Panc1 (cell line): ENCODE measurements around the gene OSTF1. TPM values are rescaled to one million over a fixed set of nuclear protein-coding genes. Genes with fewer than 3 reads are reported as not detected.

Source experiments
- ATAC-seq: fragments of 200-7000 bp; cut with Tn5 transposase; 2 replicates; pipeline ENCODE4 v1.9.1; 2020; ENCODE audit warnings: mild to moderate bottlenecking, moderate library complexity
- BruUV-seq: library from RNA; stranded (reverse); fragments of 400-500 nt; replicated peaks from 2 replicates; lab custom pipeline; 2021; lab: Mats Ljungman, UMichigan
- CTCF ChIA-PET: fragments of 300-600 bp; sonication (Branson Sonifier 250); formaldehyde crosslinking; loops from one replicate; lab custom pipeline; 2022; ENCODE audit warnings: antibody characterized with exemption; lab: Charles Lee
- POLR2A ChIA-PET: fragments of 300-600 bp; sonication (Branson Sonifier 250); formaldehyde crosslinking; loops from one replicate; lab custom pipeline; 2022; ENCODE audit warnings: antibody characterized with exemption; lab: Charles Lee
- DNase-seq: peaks from one replicate; pipeline ENCODE4 v3.0.0-alpha.2; 2010; ENCODE audit warnings: low read depth, low spot score
- H3K27ac ChIP-seq: 2 replicates; pipeline ENCODE4 v1.5.1; 2011; ENCODE audit warnings: mild to moderate bottlenecking, low read length, inconsistent platforms
- H3K27me3 ChIP-seq: fragments of 200-500 bp; sonication (Bioruptor generic); 2 replicates; pipeline ENCODE4 v1.6.0; 2014; ENCODE audit warnings: low read length, inconsistent platforms; ENCODE audit not compliant: control insufficient read depth, insufficient read depth
- H3K36me3 ChIP-seq: fragments of 200-500 bp; sonication (Bioruptor generic); 2 replicates; pipeline ENCODE4 v1.5.1; 2014; ENCODE audit warnings: inconsistent platforms, mild to moderate bottlenecking, low read length, moderate library complexity; ENCODE audit not compliant: control insufficient read depth, insufficient read depth
- H3K4me1 ChIP-seq: 2 replicates; pipeline ENCODE4 v1.5.1; 2011; ENCODE audit warnings: inconsistent platforms, mild to moderate bottlenecking, low read length, moderate library complexity; ENCODE audit not compliant: control insufficient read depth, insufficient read depth
- H3K4me3 ChIP-seq, 2 experiments: 2 replicates each; pipeline ENCODE4 v1.5.1; 2011 to 2012; ENCODE audit warnings: low read depth in 2 of 2, low read length in 2 of 2, mild to moderate bottlenecking in 2 of 2, inconsistent platforms in 1 of 2, moderate library complexity in 1 of 2
- H3K9me3 ChIP-seq: fragments of 200-500 bp; sonication (Bioruptor generic); 2 replicates; pipeline ENCODE4 v1.5.1; 2014; ENCODE audit warnings: low read depth, mild to moderate bottlenecking, inconsistent platforms, low read length, moderate library complexity; ENCODE audit not compliant: control insufficient read depth, insufficient read depth
- CTCF ChIP-seq: fragments of 450-650 bp; IDR thresholded peaks from 2 replicates; pipeline ENCODE4 v1.5.1; 2017; ENCODE audit warnings: mild to moderate bottlenecking
- POLR2AphosphoS5 ChIP-seq: IDR thresholded peaks from 2 replicates; pipeline ENCODE4 v1.6.1; 2012; ENCODE audit warnings: mild to moderate bottlenecking, low read depth, low read length, moderate library complexity
- REST ChIP-seq, 2 experiments: IDR thresholded peaks; 2 replicates each; pipeline ENCODE4 v1.6.1; 2011 to 2012; ENCODE audit warnings: low read depth in 2 of 2, control low read depth in 1 of 2, low read length in 1 of 2, mild to moderate bottlenecking in 1 of 2, moderate library complexity in 1 of 2; ENCODE audit not compliant: insufficient read depth in 1 of 2
- SIN3A ChIP-seq: IDR thresholded peaks from 2 replicates; pipeline ENCODE4 v1.6.1; 2012; ENCODE audit warnings: low read depth, mild to moderate bottlenecking, low read length, moderate library complexity, borderline replicate concordance; ENCODE audit not compliant: insufficient read depth
- TCF7L2 ChIP-seq: IDR thresholded peaks from 2 replicates; pipeline ENCODE4 v1.6.1; 2011; ENCODE audit warnings: mild to moderate bottlenecking, low read depth, low read length, inconsistent platforms
- in situ Hi-C: cut with HindIII; loops from 2 replicates; pipeline ENCODE4 v1.10.0; 2016; ENCODE audit warnings: low sequenced_read_pairs, low pct_unique_long_range_greater_than_20kb
- intact Hi-C: fragments of 100-400 bp; cut with micrococcal nuclease; formaldehyde crosslinking; loops from one replicate; pipeline ENCODE4 v1.10.0; 2022; ENCODE audit not compliant: unreplicated experiment
- total RNA-seq: library from RNA; stranded (reverse); gene quantifications from one replicate; pipeline ENCODE4 v1.2.1, GENCODE V29; 2021; ENCODE audit not compliant: unreplicated experiment

OSTF1 gene
- total RNA-seq, 1 experiment from 2014 or later: 24.6 TPM

GRCh38 chr9:75081632-75082031 is 6.7 kb upstream of the OSTF1 start:
- in situ Hi-C loops (no loop called here), intact Hi-C loops (loop anchor here (10.0 kb wide), 2 partner anchors 57 to 127 kb away; partner anchors contain the start of genes C9orf40 and CARNMT1)
- POLR2A ChIA-PET: no interaction called here
- no peak overlapping the region for H3K27ac ChIP-seq
- ATAC-seq (no peak), DNase-seq (no peak)
- CTCF ChIA-PET: no interaction called here
- TF ChIP-seq POLR2AphosphoS5 (no peak), CTCF (no peak), TCF7L2 (no peak), REST (IDR thresholded peaks at IDR 0.05; ENCODE audit: insufficient read depth in 1 of 2, low read depth in 2 of 2, low read length in 1 of 2) (no peak), SIN3A (no peak)
- no peaks in the 10 kb centered on the region for H3K27me3 ChIP-seq
- H3K4me3 ChIP-seq: no peak overlapping the region
- H3K36me3 ChIP-seq: no peaks in the 10 kb centered on the region
- no peaks in the 10 kb centered on the region for H3K9me3 ChIP-seq
- BruUV-seq: no TSS peak
- H3K4me1 ChIP-seq: peaks cover 3% of the 10 kb centered on the region; the same call in 1 of the 2 replicates

- in situ Hi-C loops: no loop called here
- H3K27ac ChIP-seq: no peak overlapping the region
- H3K4me3 ChIP-seq: no peak overlapping the region
- ChIA-PET CTCF (no interaction called here), POLR2A (no interaction called here)
- H3K9me3 ChIP-seq: no peaks in the 10 kb centered on the region
- intact Hi-C loops: loop anchor here (10.0 kb wide), 2 partner anchors 59 to 129 kb away; partner anchors contain the start of genes C9orf40 and CARNMT1
- BruUV-seq: no TSS peak
- ATAC-seq (no peak), DNase-seq (no peak)
- TF ChIP-seq POLR2AphosphoS5: no peak
- no peak for TF ChIP-seq REST (IDR thresholded peaks at IDR 0.05; ENCODE audit: insufficient read depth in 1 of 2, low read depth in 2 of 2, low read length in 1 of 2)
- no peaks in the 10 kb centered on the region for H3K27me3 ChIP-seq
- peaks cover 3% of the 10 kb centered on the region; the same call in 1 of the 2 replicates for H3K4me1 ChIP-seq
- no peaks in the 10 kb centered on the region for H3K36me3 ChIP-seq
Measured at GRCh38 chr9:75083188-75083970, 4.9 kb upstream of the OSTF1 start.
